Fibroblast of lung (primary cell): ENCODE measurements around the gene LMAN2. TPM values are rescaled to one million over a fixed set of nuclear protein-coding genes. Genes with fewer than 3 reads are reported as not detected.

Experiments used
- DNase-seq, 2 donors: peaks; one replicate each; pipeline versions ENCODE4 v3.0.0 to v3.0.0-alpha.2; 2010; ENCODE audit warnings: low read depth in 2 of 2
- H2AFZ ChIP-seq: 2 replicates; pipeline ENCODE4 v1.5.1; 2012; ENCODE audit warnings: low read length, control low read depth, inconsistent platforms
- H3K27ac ChIP-seq: 2 replicates; pipeline ENCODE4 v1.5.1; 2011; ENCODE audit warnings: low read length, control low read depth; ENCODE audit not compliant: insufficient read depth
- H3K27me3 ChIP-seq: 2 replicates; pipeline ENCODE4 v1.5.1; 2011; ENCODE audit warnings: mild to moderate bottlenecking, low read length; ENCODE audit not compliant: control insufficient read depth, insufficient read depth
- H3K36me3 ChIP-seq: 2 replicates; pipeline ENCODE4 v1.5.1; 2011; ENCODE audit warnings: low read length; ENCODE audit not compliant: control insufficient read depth, insufficient read depth
- H3K4me1 ChIP-seq: 2 replicates; pipeline ENCODE4 v1.5.1; 2011; ENCODE audit warnings: low read length; ENCODE audit not compliant: control insufficient read depth, insufficient read depth; ENCODE audit errors: extremely low read depth
- H3K4me2 ChIP-seq: 2 replicates; pipeline ENCODE4 v1.5.1; 2011; ENCODE audit warnings: low read length, control low read depth; ENCODE audit not compliant: insufficient read depth; ENCODE audit errors: extremely low read depth
- H3K4me3 ChIP-seq, 4 experiments: fragments of 200-600 bp in 1 of 4; sonication (generic) in 1 of 4; replicated peaks in 1 of 4; 2 replicates each; pipeline ENCODE4 v1.5.1; 2011 to 2016; ENCODE audit warnings: low read length in 4 of 4, low read depth in 3 of 4, mild to moderate bottlenecking in 3 of 4, control low read depth in 2 of 4, inconsistent platforms in 1 of 4, mixed read lengths in 1 of 4; ENCODE audit not compliant: insufficient read depth in 1 of 4; ENCODE audit errors: control extremely low read depth in 1 of 4
- H3K79me2 ChIP-seq: 2 replicates; pipeline ENCODE4 v1.5.1; 2012; ENCODE audit warnings: mild to moderate bottlenecking, low read length, inconsistent platforms; ENCODE audit not compliant: control insufficient read depth, insufficient read depth
- H3K9ac ChIP-seq: 2 replicates; pipeline ENCODE4 v1.5.1; 2011; ENCODE audit warnings: mild to moderate bottlenecking, low read length, control low read depth; ENCODE audit not compliant: insufficient read depth
- H3K9me3 ChIP-seq: 2 replicates; pipeline ENCODE4 v1.5.1; 2012; ENCODE audit warnings: low read depth, low read length; ENCODE audit not compliant: control insufficient read depth, insufficient read depth
- H4K20me1 ChIP-seq: 2 replicates; pipeline ENCODE4 v1.5.1; 2011; ENCODE audit warnings: low read length; ENCODE audit not compliant: control insufficient read depth, insufficient read depth; ENCODE audit errors: extremely low read depth
- CTCF ChIP-seq, 2 donors: IDR thresholded peaks in 1 of 2; conservative IDR thresholded peaks in 1 of 2; 1 replicate in 1 of 2; 2 replicates in 1 of 2; pipeline ENCODE4 v1.5.1; 2011 to 2012; ENCODE audit warnings: low read length in 2 of 2, control low read depth in 1 of 2, inconsistent platforms in 1 of 2, low read depth in 1 of 2, mild to moderate bottlenecking in 1 of 2
- EZH2 ChIP-seq: IDR thresholded peaks from 2 replicates; pipeline ENCODE4 v1.5.1; 2012; ENCODE audit warnings: low read length, control low read depth, mild to moderate bottlenecking; ENCODE audit errors: missing control alignments
- polyA plus RNA-seq, 2 donors: library from polyadenylated mRNA; depleted of rRNA in 1 of 2; stranded (reverse) in 1 of 2; unstranded in 1 of 2; fragments of >200 nt; gene quantifications; 2 replicates each; pipeline ENCODE4 v1.2.1, GENCODE V29; 2011 to 2012; ENCODE audit warnings: missing spikeins in 1 of 2
- total RNA-seq: library from RNA; depleted of rRNA; stranded (reverse); fragments of >200 nt; gene quantifications from 2 replicates; pipeline ENCODE4 v1.2.1, GENCODE V29; 2014

The LMAN2 gene
- total and polyA plus RNA-seq, 2 donors (not counting 1 experiment from before 2014, with no cell fraction given): 145 to 396 TPM

- Histone ChIP-seq H3K36me3 (peaks cover 36% of the 10 kb centered on the region), H3K4me3 (no peak overlapping the region), H3K4me1 (peaks cover 5% of the 10 kb centered on the region), H3K4me2 (no peak overlapping the region), H3K9me3 (no peaks in the 10 kb centered on the region), H3K79me2 (no peaks in the 10 kb centered on the region), H3K9ac (no peak overlapping the region), H3K27ac (no peak overlapping the region), H3K27me3 (no peaks in the 10 kb centered on the region), H4K20me1 (no peaks in the 10 kb centered on the region), H2AFZ (no peak overlapping the region)
- no peak for DNase-seq
- TF ChIP-seq CTCF (conservative IDR thresholded peaks at IDR 0.05 in 1 of 2, IDR thresholded peaks at IDR 0.05 in 1 of 2; ENCODE audit: low read depth in 1 of 2, low read length in 2 of 2): no peak
- TF ChIP-seq EZH2: no peak
Observed at GRCh38 chr5:177332031-177332895, 19.2 kb downstream of the LMAN2 start.

GRCh38 chr5:177330991-177331842, 20.3 kb downstream of the LMAN2 start:
- no peak for TF ChIP-seq CTCF (conservative IDR thresholded peaks at IDR 0.05 in 1 of 2, IDR thresholded peaks at IDR 0.05 in 1 of 2; ENCODE audit: low read depth in 1 of 2, low read length in 2 of 2)
- TF ChIP-seq EZH2: no peak
- H3K4me3 ChIP-seq: no peak overlapping the region
- H3K9ac ChIP-seq: no peak overlapping the region
- no peaks in the 10 kb centered on the region for H4K20me1 ChIP-seq
- H3K4me1 ChIP-seq: peaks cover 5% of the 10 kb centered on the region
- H3K79me2 ChIP-seq: no peaks in the 10 kb centered on the region
- H3K4me2 ChIP-seq: no peak overlapping the region
- no peak overlapping the region for H2AFZ ChIP-seq
- no peaks in the 10 kb centered on the region for H3K27me3 ChIP-seq
- H3K27ac ChIP-seq: no peak overlapping the region
- no peak for DNase-seq
- no peaks in the 10 kb centered on the region for H3K9me3 ChIP-seq
- peaks cover 30% of the 10 kb centered on the region for H3K36me3 ChIP-seq

GRCh38 chr5:177329883-177330282, 21.6 kb downstream of the LMAN2 start:
- Histone ChIP-seq H3K27ac (no peak overlapping the region), H3K4me3 (no peak overlapping the region), H3K9ac (no peak overlapping the region), H3K4me2 (no peak overlapping the region), H3K4me1 (peaks cover 9% of the 10 kb centered on the region), H3K36me3 (peaks cover 28% of the 10 kb centered on the region), H2AFZ (no peak overlapping the region), H3K79me2 (no peaks in the 10 kb centered on the region), H3K27me3 (no peaks in the 10 kb centered on the region), H4K20me1 (no peaks in the 10 kb centered on the region), H3K9me3 (no peaks in the 10 kb centered on the region)
- DNase-seq: no peak
- no peak for TF ChIP-seq EZH2
- TF ChIP-seq CTCF (conservative IDR thresholded peaks at IDR 0.05 in 1 of 2, IDR thresholded peaks at IDR 0.05 in 1 of 2; ENCODE audit: low read depth in 1 of 2, low read length in 2 of 2): no peak
